Muscle of back (tissue), 11 donors: ENCODE results near the gene C20orf96. TPM values are rescaled to one million over a fixed set of nuclear protein-coding genes. Genes with fewer than 3 reads are reported as not detected.
A peak's percentile ranks its signal among the peaks of the same experiment; 100 is the strongest.
"Not testable (repeated sequence)": the region's sequence is repeated elsewhere in the genome, so short reads cannot be mapped to it uniquely, and the experiment has no call there.

Experiments used
- DNase-seq, 3 donors: peaks; one replicate each; pipeline versions ENCODE4 v3.0.0 to v3.0.0-alpha.2; 2013
- polyA plus RNA-seq, 10 donors: library from polyadenylated mRNA; unstranded; fragments of 120-200 nt; gene quantifications; one replicate each; pipeline ENCODE4 v1.2.1, GENCODE V29; 2013; ENCODE audit not compliant: insufficient read length in 10 of 10

Gene C20orf96
- polyA plus RNA-seq, 10 donors, result 9.8 to 13.2 (median 10.7) TPM

- DNase-seq, result no peak
Measured at GRCh38 chr20:284172-284571, 6.4 kb downstream of the C20orf96 start.

GRCh38 chr20:278607-279571 lies 11.7 kb downstream of the C20orf96 start:
- DNase-seq, result peak in 2 of 3 donors; percentile 37 to 82

- no peak for DNase-seq
Measured at GRCh38 chr20:278181-278580, 12.4 kb downstream of the C20orf96 start.

GRCh38 chr20:277496-277781 lies 13.1 kb downstream of the C20orf96 start:
- DNase-seq, result no peak

- no peak for DNase-seq
Measured at GRCh38 chr20:276620-277495, 13.7 kb downstream of the C20orf96 start.

GRCh38 chr20:275791-276190 lies 14.8 kb downstream of the C20orf96 start:
- DNase-seq, result no peak

- no peak for DNase-seq
Measured at GRCh38 chr20:273884-274283, 16.7 kb downstream of the C20orf96 start.

GRCh38 chr20:272718-273117 lies 17.8 kb downstream of the C20orf96 start:
- no peak for DNase-seq

GRCh38 chr20:271528-271927 lies 19.0 kb downstream of the C20orf96 start:
- no peak for DNase-seq

GRCh38 chr20:271069-271468 lies 19.5 kb downstream of the C20orf96 start:
- no peak for DNase-seq

GRCh38 chr20:270517-270916 lies 20.0 kb downstream of the C20orf96 start:
- DNase-seq, result no peak

- peak; percentile 67 to 92 (median 86) for DNase-seq
Measured at GRCh38 chr20:266596-267562, 23.7 kb downstream of the C20orf96 start.

- no peak for DNase-seq
Measured at GRCh38 chr20:263701-264100, 26.8 kb downstream of the C20orf96 start.

GRCh38 chr20:259981-260380 lies 30.6 kb downstream of the C20orf96 start:
- DNase-seq, result no peak

GRCh38 chr20:258963-259362 lies 31.6 kb downstream of the C20orf96 start:
- DNase-seq, result no peak

- no peak for DNase-seq
Measured at GRCh38 chr20:258269-258858, 32.2 kb downstream of the C20orf96 start.

GRCh38 chr20:257419-257818 lies 33.1 kb downstream of the C20orf96 start, which contains the start of gene DEFB132:
DEFB132 (plus strand) TSS chr20:257724; CDS start chr20:257779, 55 bp downstream.
- no peak for DNase-seq

GRCh38 chr20:253447-253846 lies 37.1 kb downstream of the C20orf96 start:
- DNase-seq, result not testable (repeated sequence)

- no peak for DNase-seq
Measured at GRCh38 chr20:252801-253200, 37.7 kb downstream of the C20orf96 start.

GRCh38 chr20:251354-251753 lies 39.2 kb downstream of the C20orf96 start:
- no peak for DNase-seq

- DNase-seq, result no peak
Measured at GRCh38 chr20:242905-243304, 47.6 kb downstream of the C20orf96 start.
